SK-N-SH treated with all-trans-retinoic acid at 6 μM for 48 hours (cell line): ENCODE measurements around the gene AGTPBP1.

Experiments
- ATAC-seq: fragments of 200-7000 bp; cut with Tn5 transposase; 3 replicates; pipeline ENCODE4 v1.9.1; 2020; ENCODE audit warnings: mild to moderate bottlenecking, moderate library complexity
- ARNTL ChIP-seq: fragments of 450-650 bp; formaldehyde crosslinking; IDR thresholded peaks from 2 replicates; pipeline ENCODE4 v1.5.0; 2020; ENCODE audit warnings: low read depth, mild to moderate bottlenecking, moderate library complexity, borderline replicate concordance
- BACH2 ChIP-seq: fragments of 250-450 bp; sonication (Bioruptor Pico); IDR thresholded peaks from 2 replicates; pipeline ENCODE4 v1.9.0; 2021; ENCODE audit warnings: mild to moderate bottlenecking, borderline replicate concordance
- CSDC2 ChIP-seq: fragments of 250-450 bp; sonication (Bioruptor Pico); IDR thresholded peaks from 2 replicates; pipeline ENCODE4 v1.5.0; 2020; ENCODE audit warnings: mild to moderate bottlenecking, moderate library complexity
- CSRNP3 ChIP-seq: fragments of 250-450 bp; sonication (Bioruptor Pico); IDR thresholded peaks from 2 replicates; pipeline ENCODE4 v1.5.1; 2021; ENCODE audit warnings: mild to moderate bottlenecking, moderate library complexity
- ESRRG ChIP-seq: fragments of 250-450 bp; sonication (Bioruptor Pico); IDR thresholded peaks from 2 replicates; pipeline ENCODE4 v1.6.1; 2021; ENCODE audit warnings: mild to moderate bottlenecking
- GLIS3 ChIP-seq: fragments of 250-450 bp; sonication (Bioruptor Pico); IDR thresholded peaks from 2 replicates; pipeline ENCODE4 v1.5.0; 2020; ENCODE audit warnings: mild to moderate bottlenecking, moderate library complexity
- ISL1 ChIP-seq: fragments of 250-450 bp; sonication (Bioruptor Pico); IDR thresholded peaks from 2 replicates; pipeline ENCODE4 v2.1.2; 2022; ENCODE audit warnings: mild to moderate bottlenecking, moderate library complexity
- OSR1 ChIP-seq: fragments of 250-450 bp; sonication (Bioruptor Pico); IDR thresholded peaks from 2 replicates; pipeline ENCODE4 v1.8.0; 2022; ENCODE audit warnings: moderate library complexity, mild to moderate bottlenecking, inconsistent platforms
- PATZ1 ChIP-seq: fragments of 250-450 bp; sonication (Bioruptor Pico); IDR thresholded peaks from 2 replicates; pipeline ENCODE4 v1.8.0; 2020; ENCODE audit warnings: mild to moderate bottlenecking, moderate library complexity, borderline replicate concordance
- RARB ChIP-seq: fragments of 250-450 bp; sonication (Bioruptor Pico); IDR thresholded peaks from 2 replicates; pipeline ENCODE4 v1.8.0; 2021; ENCODE audit warnings: mild to moderate bottlenecking, moderate library complexity
- TCF4 ChIP-seq: fragments of 250-450 bp; sonication (Bioruptor Pico); IDR thresholded peaks from 2 replicates; pipeline ENCODE4 v1.8.0; 2021; ENCODE audit warnings: mild to moderate bottlenecking, moderate library complexity, borderline replicate concordance
- TOX ChIP-seq: fragments of 250-450 bp; sonication (Bioruptor Pico); IDR thresholded peaks from 2 replicates; pipeline ENCODE4 v1.8.0; 2021; ENCODE audit warnings: mild to moderate bottlenecking, moderate library complexity, borderline replicate concordance
- TSHZ2 ChIP-seq: fragments of 250-450 bp; sonication (Bioruptor Pico); IDR thresholded peaks from 2 replicates; pipeline ENCODE4 v1.5.0; 2020; ENCODE audit warnings: mild to moderate bottlenecking, moderate library complexity
- ZC3H10 ChIP-seq: fragments of 250-450 bp; sonication (Bioruptor Pico); IDR thresholded peaks from 2 replicates; pipeline ENCODE4 v1.5.1; 2021; ENCODE audit warnings: mild to moderate bottlenecking, moderate library complexity
- ZFP30 ChIP-seq: fragments of 450-650 bp; formaldehyde crosslinking; IDR thresholded peaks from 2 replicates; pipeline ENCODE4 v1.5.0; 2022; ENCODE audit warnings: mild to moderate bottlenecking, moderate library complexity
- ZNF70 ChIP-seq: fragments of 450-650 bp; formaldehyde crosslinking; IDR thresholded peaks from 2 replicates; pipeline ENCODE4 v1.5.0; 2020; ENCODE audit warnings: mild to moderate bottlenecking, moderate library complexity
- ZNF8 ChIP-seq: fragments of 450-650 bp; formaldehyde crosslinking; IDR thresholded peaks from 2 replicates; pipeline ENCODE4 v1.5.0; 2020; ENCODE audit warnings: mild to moderate bottlenecking, moderate library complexity
- TF ChIP-seq, protein P1 (sequence below): fragments of 250-450 bp; sonication (Bioruptor Pico); IDR thresholded peaks from 2 replicates; pipeline ENCODE4 v1.8.0; 2021; ENCODE audit warnings: low read depth, mild to moderate bottlenecking, moderate library complexity, borderline replicate concordance
- TF ChIP-seq, protein P2 (sequence below): fragments of 250-450 bp; sonication (Bioruptor Pico); IDR thresholded peaks from 2 replicates; pipeline ENCODE4 v1.5.1; 2020; ENCODE audit warnings: low read depth, mild to moderate bottlenecking, moderate library complexity

AGTPBP1 gene

DNA sequence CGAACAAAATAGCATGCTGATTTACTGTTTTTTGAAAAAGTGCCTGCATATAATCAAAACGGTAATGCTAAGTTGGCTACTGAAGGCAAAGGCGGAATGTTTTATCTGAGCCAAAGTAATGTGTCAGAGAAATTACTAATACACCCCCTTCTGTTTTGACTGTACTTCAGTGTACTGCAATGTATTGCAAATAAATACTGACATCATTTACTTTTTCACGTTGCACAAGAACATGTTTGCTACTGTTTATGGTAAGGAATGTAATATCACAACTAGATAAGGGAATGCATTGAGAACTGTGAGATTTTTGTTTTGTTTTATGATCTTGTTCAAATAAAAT is 813 bp upstream of the AGTPBP1 start (continued):
- no peak for TF ChIP-seq CSRNP3 (CRISPR knock-in tag)
- no peak for TF ChIP-seq BACH2

DNA sequence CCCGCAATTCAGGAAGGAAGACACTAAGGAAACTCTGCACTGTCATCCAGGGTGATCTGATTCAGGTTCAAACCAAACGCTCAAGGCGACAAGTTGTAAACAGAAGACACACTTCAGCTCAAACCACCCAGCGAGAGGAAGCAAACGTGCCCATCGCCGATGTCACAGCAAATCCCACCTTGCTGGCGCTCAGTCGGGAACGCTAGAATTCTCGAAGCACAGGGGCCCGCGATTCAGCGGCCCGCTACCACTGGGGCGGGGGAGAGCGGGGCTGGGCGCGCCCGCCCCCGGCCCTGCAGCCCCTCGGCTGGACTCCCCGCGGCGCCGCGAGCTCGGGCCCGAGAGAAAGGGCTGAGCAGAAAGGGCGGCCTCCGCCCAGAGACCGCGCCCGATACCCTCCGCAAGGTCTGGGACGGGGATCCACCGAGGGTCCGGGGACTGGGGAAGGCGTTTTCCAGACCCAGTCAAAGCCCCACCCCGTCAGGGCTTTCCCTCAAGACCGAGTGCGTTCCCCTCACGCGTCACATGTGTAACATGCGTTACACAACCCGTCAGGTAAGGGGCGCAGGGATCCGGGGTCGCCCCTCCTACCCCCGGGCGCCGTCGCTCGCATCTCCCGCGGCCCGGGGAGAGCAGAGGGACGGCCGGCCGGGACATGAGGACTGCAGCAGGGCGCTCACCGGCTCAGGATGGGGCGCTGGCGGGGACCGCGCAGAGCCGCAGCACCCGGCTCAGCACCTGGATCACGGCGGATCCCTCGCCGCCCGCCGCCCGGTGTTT is 469 bp downstream of the AGTPBP1 start:
- TF ChIP-seq TOX (CRISPR knock-in tag): no peak
- no peak for TF ChIP-seq RARB
- TF ChIP-seq PATZ1 (CRISPR knock-in tag): no peak
- no peak for TF ChIP-seq ZNF8 (CRISPR knock-in tag)
- TF ChIP-seq ZC3H10: no peak
- TF ChIP-seq ISL1: no peak
- no peak for TF ChIP-seq ZNF70
- ATAC-seq: peak; percentile 64

GRCh38 chr9:85740787-85741094 is 1.0 kb downstream of the AGTPBP1 start:
- TF ChIP-seq GLIS3 (CRISPR knock-in tag) (no peak), CSDC2 (CRISPR knock-in tag) (no peak), ZFP30 (CRISPR knock-in tag) (no peak), ZC3H10 (no peak), ESRRG (no peak), TOX (CRISPR knock-in tag) (no peak)
- peak; percentile 18; the same call in 2 of the 3 replicates for ATAC-seq

DNA sequence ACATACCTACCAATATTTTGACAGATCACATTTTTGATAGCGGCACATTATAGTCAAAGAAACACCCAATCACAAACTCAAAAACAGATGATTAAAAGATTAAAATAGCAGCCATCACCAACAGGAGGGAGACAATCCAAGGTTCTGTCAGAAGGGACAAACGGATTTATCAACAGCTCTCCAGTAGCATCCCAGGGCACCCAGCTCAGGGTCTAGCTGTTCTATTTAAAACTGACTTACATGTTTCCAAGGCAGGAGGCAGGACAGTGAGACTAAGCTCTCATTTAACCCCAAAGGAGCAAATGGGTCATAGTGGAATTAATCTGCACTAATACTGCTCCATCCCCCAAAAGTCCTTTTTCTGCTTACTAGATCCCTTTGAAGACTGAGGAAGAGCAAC is 3.2 kb downstream of the AGTPBP1 start:
- no peak for ATAC-seq
- TF ChIP-seq CSDC2 (CRISPR knock-in tag) (no peak), TCF4 (CRISPR knock-in tag) (no peak), PATZ1 (CRISPR knock-in tag) (no peak), GLIS3 (CRISPR knock-in tag) (no peak), ESRRG (no peak), ZC3H10 (no peak)
- TF ChIP-seq, protein P1, sequence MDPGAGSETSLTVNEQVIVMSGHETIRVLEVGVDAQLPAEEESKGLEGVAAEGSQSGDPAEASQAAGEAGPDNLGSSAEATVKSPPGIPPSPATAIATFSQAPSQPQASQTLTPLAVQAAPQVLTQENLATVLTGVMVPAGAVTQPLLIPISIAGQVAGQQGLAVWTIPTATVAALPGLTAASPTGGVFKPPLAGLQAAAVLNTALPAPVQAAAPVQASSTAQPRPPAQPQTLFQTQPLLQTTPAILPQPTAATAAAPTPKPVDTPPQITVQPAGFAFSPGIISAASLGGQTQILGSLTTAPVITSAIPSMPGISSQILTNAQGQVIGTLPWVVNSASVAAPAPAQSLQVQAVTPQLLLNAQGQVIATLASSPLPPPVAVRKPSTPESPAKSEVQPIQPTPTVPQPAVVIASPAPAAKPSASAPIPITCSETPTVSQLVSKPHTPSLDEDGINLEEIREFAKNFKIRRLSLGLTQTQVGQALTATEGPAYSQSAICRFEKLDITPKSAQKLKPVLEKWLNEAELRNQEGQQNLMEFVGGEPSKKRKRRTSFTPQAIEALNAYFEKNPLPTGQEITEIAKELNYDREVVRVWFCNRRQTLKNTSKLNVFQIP (CRISPR knock-in tag): no peak
- TF ChIP-seq, protein P2, sequence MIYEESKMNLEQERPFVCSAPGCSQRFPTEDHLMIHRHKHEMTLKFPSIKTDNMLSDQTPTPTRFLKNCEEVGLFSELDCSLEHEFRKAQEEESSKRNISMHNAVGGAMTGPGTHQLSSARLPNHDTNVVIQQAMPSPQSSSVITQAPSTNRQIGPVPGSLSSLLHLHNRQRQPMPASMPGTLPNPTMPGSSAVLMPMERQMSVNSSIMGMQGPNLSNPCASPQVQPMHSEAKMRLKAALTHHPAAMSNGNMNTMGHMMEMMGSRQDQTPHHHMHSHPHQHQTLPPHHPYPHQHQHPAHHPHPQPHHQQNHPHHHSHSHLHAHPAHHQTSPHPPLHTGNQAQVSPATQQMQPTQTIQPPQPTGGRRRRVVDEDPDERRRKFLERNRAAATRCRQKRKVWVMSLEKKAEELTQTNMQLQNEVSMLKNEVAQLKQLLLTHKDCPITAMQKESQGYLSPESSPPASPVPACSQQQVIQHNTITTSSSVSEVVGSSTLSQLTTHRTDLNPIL: no peak

DNA sequence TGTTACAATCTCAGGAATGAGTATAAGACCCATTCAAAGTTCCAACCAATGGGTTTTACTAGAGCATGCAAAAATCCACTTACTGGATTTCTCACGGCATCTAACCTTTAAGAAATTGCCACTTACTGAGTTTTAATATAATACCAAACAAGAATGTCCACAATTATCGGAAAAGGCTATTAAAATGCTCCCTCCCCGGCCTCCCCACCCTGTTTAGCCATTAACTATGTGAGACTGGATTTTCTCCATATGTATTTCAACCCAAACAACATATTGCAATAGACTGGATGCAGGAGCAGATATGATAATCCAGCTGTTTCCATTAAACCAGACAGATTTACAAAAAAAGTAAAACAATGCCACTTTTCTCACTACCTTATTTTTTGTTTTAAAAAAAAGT is 4.1 kb downstream of the AGTPBP1 start:
- no peak for TF ChIP-seq RARB
- TF ChIP-seq OSR1: no peak
- TF ChIP-seq TCF4 (CRISPR knock-in tag): no peak
- TF ChIP-seq ARNTL (CRISPR knock-in tag): no peak
- no peak for TF ChIP-seq TOX (CRISPR knock-in tag)
- TF ChIP-seq CSRNP3 (CRISPR knock-in tag): no peak
- no peak for TF ChIP-seq TSHZ2
- no peak for TF ChIP-seq ISL1
- TF ChIP-seq, protein P1 (CRISPR knock-in tag): no peak
- no peak for TF ChIP-seq GLIS3 (CRISPR knock-in tag)
- TF ChIP-seq ESRRG: no peak
- TF ChIP-seq ZNF8 (CRISPR knock-in tag): no peak
- no peak for ATAC-seq
